ENCODE measurements around the gene ZNF19. TPM values are rescaled to one million over a fixed set of nuclear protein-coding genes. Genes with fewer than 3 reads are reported as not detected.

The ZNF19 gene
- total RNA-seq, 2 experiments from 2014 or later = 3.7 to 3.9 TPM

GRCh38 chr16:71536752-71537499, 47.8 kb upstream of the ZNF19 start:
- Histone ChIP-seq H3K79me2 (ENCODE audit: insufficient read depth, low read depth, low read length) (no peaks in the 10 kb centered on the region), H4K20me1 (ENCODE audit: insufficient read depth, low read length) (no peaks in the 10 kb centered on the region), H3K4me2 (ENCODE audit: low read length) (no peak overlapping the region), H3K9me2 (ENCODE audit: insufficient read depth, low read length) (no peaks in the 10 kb centered on the region), H3K4me1 (ENCODE audit: insufficient read depth, low read length, poor library complexity, severe bottlenecking) (no peaks in the 10 kb centered on the region), H3K9me3 (ENCODE audit: low read length) (no peaks in the 10 kb centered on the region), H3K4me3 (ENCODE audit: low read depth, low read length, poor library complexity, severe bottlenecking) (no peak overlapping the region), H2AFZ (ENCODE audit: low read length) (no peak overlapping the region), H3K36me3 (ENCODE audit: insufficient read depth, low read length) (no peaks in the 10 kb centered on the region), H3K27ac (ENCODE audit: low read depth, low read length, poor library complexity, severe bottlenecking) (no peak overlapping the region)
- intact Hi-C loops (cut with micrococcal nuclease; ENCODE audit: unreplicated experiment) = loop anchor here (1.0 kb wide), 1 partner anchor 125 kb away; no protein-coding TSS in a partner anchor
- TF ChIP-seq CTCF (conservative IDR thresholded peaks at IDR 0.05; ENCODE audit: low read length) (no peak), EZH2phosphoT487 (IDR thresholded peaks at IDR 0.05; ENCODE audit: borderline replicate concordance, low read depth, low read length) (no peak)
- POLR2A ChIA-PET = no interaction called here
- no TSS peak for BruUV-seq (replicated peaks)
- CTCF ChIA-PET (ENCODE audit: unreplicated experiment) = no interaction called here
- no peak for DNase-seq (ENCODE audit: low spot score)

GRCh38 chr16:71532366-71532765, 43.2 kb upstream of the ZNF19 start:
- H3K9me2 ChIP-seq (ENCODE audit: insufficient read depth, low read length) = no peaks in the 10 kb centered on the region
- TF ChIP-seq EZH2phosphoT487 (IDR thresholded peaks at IDR 0.05; ENCODE audit: borderline replicate concordance, low read depth, low read length) (no peak), CTCF (conservative IDR thresholded peaks at IDR 0.05; ENCODE audit: low read length) (no peak)
- no TSS peak for BruUV-seq (replicated peaks)
- intact Hi-C loops (cut with micrococcal nuclease; ENCODE audit: unreplicated experiment) = no loop called here
- H4K20me1 ChIP-seq (ENCODE audit: insufficient read depth, low read length) = no peaks in the 10 kb centered on the region
- H3K27ac ChIP-seq (ENCODE audit: low read depth, low read length, poor library complexity, severe bottlenecking) = no peak overlapping the region
- H3K4me1 ChIP-seq (ENCODE audit: insufficient read depth, low read length, poor library complexity, severe bottlenecking) = peaks cover 12% of the 10 kb centered on the region
- CTCF ChIA-PET (ENCODE audit: unreplicated experiment) = no interaction called here
- no peaks in the 10 kb centered on the region for H3K9me3 ChIP-seq (ENCODE audit: low read length)
- POLR2A ChIA-PET = no interaction called here
- H3K79me2 ChIP-seq (ENCODE audit: insufficient read depth, low read depth, low read length) = no peaks in the 10 kb centered on the region
- no peak overlapping the region for H3K4me2 ChIP-seq (ENCODE audit: low read length)
- no peak overlapping the region for H3K4me3 ChIP-seq (ENCODE audit: low read depth, low read length, poor library complexity, severe bottlenecking)
- H2AFZ ChIP-seq (ENCODE audit: low read length) = no peak overlapping the region
- no peaks in the 10 kb centered on the region for H3K36me3 ChIP-seq (ENCODE audit: insufficient read depth, low read length)
- DNase-seq (ENCODE audit: low spot score) = no peak

GRCh38 chr16:71528863-71529262, 39.7 kb upstream of the ZNF19 start:
- Histone ChIP-seq H3K36me3 (ENCODE audit: insufficient read depth, low read length) (no peaks in the 10 kb centered on the region), H3K9me3 (ENCODE audit: low read length) (no peaks in the 10 kb centered on the region), H3K79me2 (ENCODE audit: insufficient read depth, low read depth, low read length) (no peaks in the 10 kb centered on the region), H3K4me3 (ENCODE audit: low read depth, low read length, poor library complexity, severe bottlenecking) (no peak overlapping the region), H3K9me2 (ENCODE audit: insufficient read depth, low read length) (no peaks in the 10 kb centered on the region), H3K27ac (ENCODE audit: low read depth, low read length, poor library complexity, severe bottlenecking) (no peak overlapping the region), H3K4me2 (ENCODE audit: low read length) (0 out of 2 replicates have a peak overlapping the region, but pooled peaks have one; percentile 17), H2AFZ (ENCODE audit: low read length) (no peak overlapping the region), H4K20me1 (ENCODE audit: insufficient read depth, low read length) (no peaks in the 10 kb centered on the region), H3K4me1 (ENCODE audit: insufficient read depth, low read length, poor library complexity, severe bottlenecking) (peaks cover 26% of the 10 kb centered on the region)
- ChIA-PET POLR2A (interaction anchor here (0.6 to 1.0 kb wide), 6 partner anchors 26 to 537 kb away, joined by 3 to 10 read pairs (median 4); no protein-coding TSS in a partner anchor), CTCF (ENCODE audit: unreplicated experiment) (no interaction called here)
- intact Hi-C loops (cut with micrococcal nuclease; ENCODE audit: unreplicated experiment) = no loop called here
- TF ChIP-seq CTCF (conservative IDR thresholded peaks at IDR 0.05; ENCODE audit: low read length) = no peak
- no peak for TF ChIP-seq EZH2phosphoT487 (IDR thresholded peaks at IDR 0.05; ENCODE audit: borderline replicate concordance, low read depth, low read length)
- no TSS peak for BruUV-seq (replicated peaks)
- DNase-seq (ENCODE audit: low spot score) = no peak

All from OCI-LY7 (cell line).